Neuronal stem cell (in vitro differentiated cells): ENCODE measurements around the gene PRPS2.

Source experiments
- DNase-seq: peaks from one replicate; pipeline ENCODE4 v3.0.0-alpha.2; 2013; ENCODE audit warnings: low spot score
- H2AFZ ChIP-seq: one replicate; pipeline ENCODE4 v1.6.1; 2013; ENCODE audit warnings: mild to moderate bottlenecking, low read length, inconsistent platforms
- H2AK5ac ChIP-seq: 2 replicates; pipeline ENCODE4 v1.6.1; 2013; ENCODE audit warnings: low read depth, mild to moderate bottlenecking, inconsistent platforms, low read length, moderate library complexity, mixed read lengths
- H2BK120ac ChIP-seq: 2 replicates; pipeline ENCODE4 v1.6.1; 2013; ENCODE audit warnings: low read depth, mild to moderate bottlenecking, inconsistent platforms, low read length, moderate library complexity, mixed read lengths
- H2BK12ac ChIP-seq: one replicate; pipeline ENCODE4 v1.6.1; 2013; ENCODE audit warnings: low read length, inconsistent platforms
- H2BK15ac ChIP-seq: 2 replicates; pipeline ENCODE4 v1.6.1; 2013; ENCODE audit warnings: mild to moderate bottlenecking, low read length, inconsistent platforms, mixed read lengths
- H2BK5ac ChIP-seq: one replicate; pipeline ENCODE4 v1.6.1; 2013; ENCODE audit warnings: inconsistent platforms, mild to moderate bottlenecking, low read length, moderate library complexity
- H3K14ac ChIP-seq: one replicate; pipeline ENCODE4 v1.6.1; 2013; ENCODE audit warnings: low read length, inconsistent platforms
- H3K18ac ChIP-seq: 2 replicates; pipeline ENCODE4 v1.6.1; 2013; ENCODE audit warnings: low read length, inconsistent platforms
- H3K23ac ChIP-seq: 2 replicates; pipeline ENCODE4 v1.6.1; 2013; ENCODE audit warnings: low read depth, mild to moderate bottlenecking, mixed read lengths, low read length, inconsistent platforms; ENCODE audit not compliant: poor library complexity
- H3K27ac ChIP-seq: replicated peaks from 3 replicates; pipeline ENCODE4 v1.5.1; 2013; ENCODE audit warnings: low read length, inconsistent platforms
- H3K27me3 ChIP-seq, 3 experiments: 2 replicates each; pipeline ENCODE4 v1.6.1; 2013; ENCODE audit warnings: low read length in 3 of 3, mild to moderate bottlenecking in 2 of 3, inconsistent platforms in 1 of 3, low read depth in 1 of 3, mixed read lengths in 1 of 3, moderate library complexity in 1 of 3; ENCODE audit not compliant: control insufficient read depth in 3 of 3, insufficient read depth in 3 of 3
- H3K36me3 ChIP-seq, 2 donors: replicated peaks in 1 of 2; 2 replicates each; pipeline ENCODE4 v1.6.1; 2013; ENCODE audit warnings: low read length in 2 of 2; ENCODE audit not compliant: control insufficient read depth in 2 of 2, insufficient read depth in 2 of 2
- H3K4ac ChIP-seq: 2 replicates; pipeline ENCODE4 v1.6.1; 2013; ENCODE audit warnings: inconsistent platforms, mild to moderate bottlenecking, low read length, moderate library complexity
- H3K4me1 ChIP-seq, 2 donors: 1 replicate in 1 of 2; 2 replicates in 1 of 2; pipeline ENCODE4 v1.6.1; 2013; ENCODE audit warnings: low read length in 2 of 2, low read depth in 1 of 2; ENCODE audit not compliant: control insufficient read depth in 2 of 2, insufficient read depth in 1 of 2
- H3K4me2 ChIP-seq: one replicate; pipeline ENCODE4 v1.6.1; 2013; ENCODE audit warnings: mild to moderate bottlenecking, low read length, inconsistent platforms; ENCODE audit not compliant: insufficient read depth, poor library complexity, severe bottlenecking
- H3K4me3 ChIP-seq, 2 donors: 2 replicates each; pipeline ENCODE4 v1.5.1; 2013; ENCODE audit warnings: low read length in 2 of 2, mild to moderate bottlenecking in 2 of 2, inconsistent platforms in 1 of 2, moderate library complexity in 1 of 2
- H3K79me1 ChIP-seq: one replicate; pipeline ENCODE4 v1.6.1; 2013; ENCODE audit warnings: low read depth, mild to moderate bottlenecking, inconsistent platforms, low read length, moderate library complexity
- H3K9ac ChIP-seq: one replicate; pipeline ENCODE4 v1.6.1; 2013; ENCODE audit warnings: mild to moderate bottlenecking, low read depth, low read length, inconsistent platforms; ENCODE audit not compliant: poor library complexity
- H3K9me3 ChIP-seq, 2 donors: replicated peaks in 1 of 2; 2 replicates each; pipeline versions ENCODE3 to v1.6.1; 2013; ENCODE audit warnings: low read length in 2 of 2, mild to moderate bottlenecking in 2 of 2, inconsistent platforms in 1 of 2, low read depth in 1 of 2, mixed read lengths in 1 of 2, moderate library complexity in 1 of 2; ENCODE audit not compliant: control insufficient read depth in 2 of 2, insufficient read depth in 1 of 2
- H4K8ac ChIP-seq: one replicate; pipeline ENCODE4 v1.6.1; 2013; ENCODE audit warnings: low read depth, mild to moderate bottlenecking, inconsistent platforms, low read length, moderate library complexity
- H4K91ac ChIP-seq: one replicate; pipeline ENCODE4 v1.6.1; 2013; ENCODE audit warnings: low read length, low read depth, mild to moderate bottlenecking, inconsistent platforms; ENCODE audit not compliant: poor library complexity
- WGBS, 2 donors: extraction: QIAGEN DNeasy Blood & Tissue Kit; methylation state at CpG; one replicate each; pipeline ENCODE4 v1.1.7; 2013; ENCODE audit warnings: missing lambda C conversion rate in 2 of 2, mixed read lengths in 1 of 2; ENCODE audit not compliant: insufficient read length in 2 of 2, insufficient replicate concordance in 1 of 2; ENCODE audit errors: extremely low coverage in 2 of 2; 5-methylcytosine and 5-hydroxymethylcytosine counted together

PRPS2 gene

DNA sequence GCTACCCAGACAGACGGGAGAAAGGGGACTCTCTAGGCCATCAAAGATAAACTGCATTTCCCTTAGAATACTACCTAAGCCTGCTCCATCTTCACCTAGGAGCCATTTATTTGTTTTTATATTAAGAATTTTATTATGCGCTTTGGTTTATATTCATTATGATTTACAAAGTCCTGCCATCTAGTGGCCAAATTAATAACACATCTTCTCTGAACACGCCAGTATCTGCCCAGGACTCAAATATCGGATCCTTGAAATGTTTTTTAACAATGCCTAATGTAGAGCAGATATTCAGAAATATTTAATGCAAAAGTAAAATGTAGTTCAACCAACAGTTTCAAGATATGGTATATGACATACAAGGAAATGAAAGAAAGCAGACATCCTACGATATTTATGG is 20.8 kb upstream of the PRPS2 start:
- Histone ChIP-seq H2AK5ac (no peak overlapping the region), H3K14ac (no peak overlapping the region), H3K9ac (no peak overlapping the region), H2BK15ac (no peak overlapping the region), H3K36me3 (no peaks in the 10 kb centered on the region), H2BK12ac (no peak overlapping the region), H4K8ac (no peak overlapping the region), H4K91ac (no peak overlapping the region), H3K27ac (no peak overlapping the region), H3K4me2 (no peak overlapping the region), H3K18ac (no peak overlapping the region), H3K23ac (no peak overlapping the region), H3K4ac (no peak overlapping the region), H3K4me1 (no peaks in the 10 kb centered on the region), H3K27me3 (no peaks in the 10 kb centered on the region), H3K79me1 (no peaks in the 10 kb centered on the region), H3K4me3 (no peak overlapping the region), H3K9me3 (no peaks in the 10 kb centered on the region), H2BK120ac (no peak overlapping the region), H2AFZ (no peak overlapping the region), H2BK5ac (no peak overlapping the region)
- no CpG with 5 or more reads among the region's 5 CpGs for WGBS, 2 donors
- no peak for DNase-seq

- Histone ChIP-seq H3K36me3 (no peaks in the 10 kb centered on the region), H3K9me3 (no peaks in the 10 kb centered on the region), H2BK12ac (no peak overlapping the region), H3K9ac (no peak overlapping the region), H3K4me2 (peak overlapping the region; percentile 11), H4K91ac (no peak overlapping the region), H2BK15ac (no peak overlapping the region), H2AK5ac (no peak overlapping the region), H3K27ac (no peak overlapping the region), H3K18ac (no peak overlapping the region), H3K14ac (no peak overlapping the region), H3K23ac (no peak overlapping the region), H3K4me1 (no peaks in the 10 kb centered on the region), H4K8ac (no peak overlapping the region), H2BK5ac (no peak overlapping the region), H3K4ac (no peak overlapping the region), H3K79me1 (no peaks in the 10 kb centered on the region), H3K27me3 (peaks cover 0 to 3% (median 0%) of the 10 kb centered on the region in 3 experiments), H2BK120ac (no peak overlapping the region), H3K4me3 (no peak overlapping the region), H2AFZ (no peak overlapping the region)
- DNase-seq, result peak; percentile 29
- no CpG with 5 or more reads among the region's 22 CpGs for WGBS, 2 donors
Measured at GRCh38 chrX:12771445-12772069, 19.7 kb upstream of the PRPS2 start.

DNA sequence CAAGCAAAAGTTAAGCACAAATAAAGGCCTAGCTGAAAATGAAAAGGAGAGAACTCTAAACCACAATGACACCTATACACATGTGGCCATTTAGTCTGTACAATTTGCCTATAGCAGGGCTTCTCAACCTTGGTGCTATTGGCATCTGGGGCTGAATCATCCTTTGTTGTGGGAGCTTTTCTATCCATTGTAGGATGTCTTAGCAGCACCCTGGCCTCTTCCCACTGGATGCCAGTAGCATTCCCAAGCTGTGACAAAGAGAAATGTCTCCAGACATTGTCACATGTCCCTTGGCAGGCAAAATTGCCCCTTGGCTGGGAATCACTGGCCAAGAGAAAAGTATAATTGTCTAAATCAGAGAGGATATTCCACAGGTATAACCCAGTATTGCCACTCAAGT is 13.5 kb upstream of the PRPS2 start:
- H4K91ac ChIP-seq, result no peak overlapping the region
- H2BK12ac ChIP-seq, result no peak overlapping the region
- H2BK120ac ChIP-seq, result no peak overlapping the region
- H3K18ac ChIP-seq, result no peak overlapping the region
- H3K9me3 ChIP-seq, result no peaks in the 10 kb centered on the region
- H3K27me3 ChIP-seq, result peaks cover 0 to 9% (median 0%) of the 10 kb centered on the region in 3 experiments
- no peak overlapping the region for H4K8ac ChIP-seq
- no peak overlapping the region for H3K4me3 ChIP-seq
- H2BK5ac ChIP-seq, result no peak overlapping the region
- H3K27ac ChIP-seq, result no peak overlapping the region
- H3K36me3 ChIP-seq, result no peaks in the 10 kb centered on the region
- no peaks in the 10 kb centered on the region for H3K79me1 ChIP-seq
- no peak overlapping the region for H2AFZ ChIP-seq
- H2AK5ac ChIP-seq, result no peak overlapping the region
- H3K14ac ChIP-seq, result no peak overlapping the region
- no peak overlapping the region for H2BK15ac ChIP-seq
- no peak overlapping the region for H3K9ac ChIP-seq
- H3K4me1 ChIP-seq, result no peaks in the 10 kb centered on the region
- no peak overlapping the region for H3K4me2 ChIP-seq
- H3K4ac ChIP-seq, result no peak overlapping the region
- H3K23ac ChIP-seq, result no peak overlapping the region
- no peak for DNase-seq

GRCh38 chrX:12779534-12779933 is 11.7 kb upstream of the PRPS2 start:
- Histone ChIP-seq H3K23ac (no peak overlapping the region), H3K4me1 (no peaks in the 10 kb centered on the region), H3K9me3 (no peaks in the 10 kb centered on the region), H3K27ac (no peak overlapping the region), H2AK5ac (no peak overlapping the region), H3K9ac (no peak overlapping the region), H4K91ac (no peak overlapping the region), H2BK120ac (no peak overlapping the region), H3K4me2 (no peak overlapping the region), H3K27me3 (peaks cover 0 to 16% (median 0%) of the 10 kb centered on the region in 3 experiments), H4K8ac (no peak overlapping the region), H3K18ac (no peak overlapping the region), H3K14ac (no peak overlapping the region), H3K79me1 (no peaks in the 10 kb centered on the region), H2AFZ (no peak overlapping the region), H2BK15ac (no peak overlapping the region), H2BK5ac (no peak overlapping the region), H2BK12ac (no peak overlapping the region), H3K4me3 (no peak overlapping the region), H3K4ac (no peak overlapping the region), H3K36me3 (no peaks in the 10 kb centered on the region)
- no CpG with 5 or more reads among the region's 4 CpGs for WGBS, 2 donors
- no peak for DNase-seq
